ENCODE results near the gene NAMPT.

NAMPT gene

GRCh38 chr7:106314875-106315274, 30.1 kb upstream of the NAMPT start:
- ChIA-PET POLR2A (no interaction called here), CTCF (interaction anchor here (1.4 kb wide), 1 partner anchor 228 kb away, joined by 3 read pairs; no protein-coding TSS in a partner anchor)
- H3K4me3 ChIP-seq (ENCODE audit: low read depth, low read length) = no peak overlapping the region
- DNase-seq (ENCODE audit: low read depth, low spot score) = no peak
- TF ChIP-seq CTCF (IDR thresholded peaks at IDR 0.05; ENCODE audit: insufficient read depth, low read length, missing control alignments) = no peak

GRCh38 chr7:106313966-106314365, 29.2 kb upstream of the NAMPT start:
- POLR2A ChIA-PET = interaction anchor here (0.9 kb wide), 1 partner anchor 29 kb away, joined by 3 read pairs; the partner anchor contains the start of gene NAMPT
- no peak for TF ChIP-seq CTCF (IDR thresholded peaks at IDR 0.05; ENCODE audit: insufficient read depth, low read length, missing control alignments)
- no peak for DNase-seq (ENCODE audit: low read depth, low spot score)
- CTCF ChIA-PET = interaction anchor here (1.4 kb wide), 1 partner anchor 229 kb away, joined by 3 read pairs; no protein-coding TSS in a partner anchor
- H3K4me3 ChIP-seq (ENCODE audit: low read depth, low read length) = no peak overlapping the region

GRCh38 chr7:106313456-106313901, 28.7 kb upstream of the NAMPT start:
- DNase-seq (ENCODE audit: low read depth, low spot score) = peak; percentile 41
- POLR2A ChIA-PET = interaction anchor here (0.9 kb wide), 1 partner anchor 28 kb away, joined by 3 read pairs; the partner anchor contains the start of gene NAMPT
- CTCF ChIA-PET = interaction anchor here (1.4 kb wide), 1 partner anchor 229 kb away, joined by 3 read pairs; no protein-coding TSS in a partner anchor
- no peak overlapping the region for H3K4me3 ChIP-seq (ENCODE audit: low read depth, low read length)
- no peak for TF ChIP-seq CTCF (IDR thresholded peaks at IDR 0.05; ENCODE audit: insufficient read depth, low read length, missing control alignments)

- POLR2A ChIA-PET = no interaction called here
- H3K4me3 ChIP-seq (ENCODE audit: low read depth, low read length) = no peak overlapping the region
- no peak for TF ChIP-seq CTCF (IDR thresholded peaks at IDR 0.05; ENCODE audit: insufficient read depth, low read length, missing control alignments)
- DNase-seq (ENCODE audit: low read depth, low spot score) = no peak
- CTCF ChIA-PET = no interaction called here
These were observed 28.1 kb upstream of the NAMPT start for GRCh38 chr7:106312906-106313305.

GRCh38 chr7:106312099-106312871, 27.5 kb upstream of the NAMPT start:
- CTCF ChIA-PET = no interaction called here
- no peak for TF ChIP-seq CTCF (IDR thresholded peaks at IDR 0.05; ENCODE audit: insufficient read depth, low read length, missing control alignments)
- POLR2A ChIA-PET = no interaction called here
- DNase-seq (ENCODE audit: low read depth, low spot score) = no peak
- H3K4me3 ChIP-seq (ENCODE audit: low read depth, low read length) = no peak overlapping the region

GRCh38 chr7:106309362-106309761, 24.6 kb upstream of the NAMPT start:
- ChIA-PET CTCF (no interaction called here), POLR2A (no interaction called here)
- no peak for DNase-seq (ENCODE audit: low read depth, low spot score)
- H3K4me3 ChIP-seq (ENCODE audit: low read depth, low read length) = no peak overlapping the region
- TF ChIP-seq CTCF (IDR thresholded peaks at IDR 0.05; ENCODE audit: insufficient read depth, low read length, missing control alignments) = no peak
